GM10248 (cell line): Measurements from ENCODE around the gene LAMA4.

Source experiments
- CTCF ChIA-PET: fragments of 300-600 bp; sonication (Branson Sonifier 250); formaldehyde crosslinking; extraction: SDS; loops from one replicate; lab custom pipeline; 2021; ENCODE audit warnings: antibody characterized with exemption; lab: Yijun Ruan, JAX
- POLR2A ChIA-PET: fragments of 350-650 bp; sonication (Branson Sonifier 250); formaldehyde crosslinking; extraction: SDS; loops from one replicate; lab custom pipeline; 2020; ENCODE audit warnings: antibody characterized with exemption; lab: Yijun Ruan, JAX
- DNase-seq: peaks from one replicate; pipeline ENCODE4 v3.0.0; 2012; ENCODE audit errors: extremely low spot score
- CTCF ChIP-seq: IDR thresholded peaks from 2 replicates; pipeline ENCODE4 v1.5.1; 2012; ENCODE audit warnings: mild to moderate bottlenecking, low read depth; ENCODE audit errors: extremely low read depth, missing control alignments, control extremely low read depth

Gene LAMA4

GRCh38 chr6:112225691-112226090, 28.7 kb downstream of the LAMA4 start:
- TF ChIP-seq CTCF = no peak
- DNase-seq = no peak
- CTCF ChIA-PET = no interaction called here
- POLR2A ChIA-PET = no interaction called here

GRCh38 chr6:112224088-112224487, 30.3 kb downstream of the LAMA4 start:
- no peak for DNase-seq
- CTCF ChIA-PET = no interaction called here
- POLR2A ChIA-PET = no interaction called here
- TF ChIP-seq CTCF = no peak

GRCh38 chr6:112223070-112223861, 31.1 kb downstream of the LAMA4 start:
- no peak for TF ChIP-seq CTCF
- POLR2A ChIA-PET = no interaction called here
- CTCF ChIA-PET = no interaction called here
- DNase-seq = no peak

- POLR2A ChIA-PET = no interaction called here
- no peak for DNase-seq
- TF ChIP-seq CTCF = no peak
- CTCF ChIA-PET = interaction anchor here (1.5 kb wide), 1 partner anchor 42 kb away, joined by 3 read pairs; no protein-coding TSS in a partner anchor
These were observed 32.1 kb downstream of the LAMA4 start for GRCh38 chr6:112221981-112222852.

- POLR2A ChIA-PET = no interaction called here
These were observed 32.8 kb downstream of the LAMA4 start for GRCh38 chr6:112221561-112221960.

More at GRCh38 chr6:112221561-112221960, 32.8 kb downstream of the LAMA4 start:
- DNase-seq = no peak
- TF ChIP-seq CTCF = no peak
- CTCF ChIA-PET = interaction anchor here (1.5 kb wide), 1 partner anchor 41 kb away, joined by 3 read pairs; no protein-coding TSS in a partner anchor
